ENCODE data around the gene MARCO.

GRCh38 chr2:118973542-118973951 lies 31.6 kb downstream of the MARCO start:
- TF ChIP-seq CTCF (IDR thresholded peaks at IDR 0.05) (no peak), POLR2AphosphoS5 (IDR thresholded peaks at IDR 0.05) (no peak), EP300 (IDR thresholded peaks at IDR 0.05) (no peak)

Data from stomach (tissue), 4 donors.